Activated naive CD4-positive, alpha-beta T cell treated with Interleukin-2 at 50 U/mL for 16 hours (primary cell): ENCODE data around the gene ZFYVE9.
"Not testable (repeated sequence)": the region's sequence is repeated elsewhere in the genome, so short reads cannot be mapped to it uniquely, and the experiment has no call there.

Experiments used
- DNase-seq: peaks from one replicate; pipeline ENCODE4 v3.0.0-alpha.2; 2020

The ZFYVE9 gene

GRCh38 chr1:52348704-52349300, 206.9 kb downstream of the ZFYVE9 start:
- no peak for DNase-seq

- DNase-seq = no peak
Measured at GRCh38 chr1:52352690-52353089, 210.8 kb downstream of the ZFYVE9 start.

GRCh38 chr1:52355436-52355835, 213.5 kb downstream of the ZFYVE9 start:
- no peak for DNase-seq

- no peak for DNase-seq
Measured at GRCh38 chr1:52355847-52356505, 214.1 kb downstream of the ZFYVE9 start.

- DNase-seq = no peak
Measured at GRCh38 chr1:52356818-52357355, 215.0 kb downstream of the ZFYVE9 start.

GRCh38 chr1:52357397-52357796, 215.5 kb downstream of the ZFYVE9 start:
- no peak for DNase-seq

GRCh38 chr1:52358851-52359497, 217.1 kb downstream of the ZFYVE9 start:
- DNase-seq = no peak

- DNase-seq = no peak
Measured at GRCh38 chr1:52359676-52360594, 218.0 kb downstream of the ZFYVE9 start.

GRCh38 chr1:52360595-52360968, 218.7 kb downstream of the ZFYVE9 start:
- DNase-seq = no peak

- DNase-seq = no peak
Measured at GRCh38 chr1:52364235-52364839, 222.4 kb downstream of the ZFYVE9 start.

GRCh38 chr1:52365071-52365745, 223.3 kb downstream of the ZFYVE9 start:
- DNase-seq = peak; percentile 22

GRCh38 chr1:52365746-52366516, 224.0 kb downstream of the ZFYVE9 start, which contains the start of gene CC2D1B:
TSS of gene CC2D1B (minus strand) at chr1:52366205. CDS start at chr1:52364620, 1,585 bp downstream.
- DNase-seq = peak; percentile 99

GRCh38 chr1:52366517-52366827, 224.6 kb downstream of the ZFYVE9 start:
- no peak for DNase-seq

- no peak for DNase-seq
Measured at GRCh38 chr1:52367272-52367671, 225.4 kb downstream of the ZFYVE9 start.

- peak; percentile 66 for DNase-seq
Measured at GRCh38 chr1:52368383-52369172, 226.7 kb downstream of the ZFYVE9 start.

GRCh38 chr1:52369851-52370250, 228.0 kb downstream of the ZFYVE9 start:
- not testable (repeated sequence) for DNase-seq

- no peak for DNase-seq
Measured at GRCh38 chr1:52385376-52385775, 243.5 kb downstream of the ZFYVE9 start.

- no peak for DNase-seq
Measured at GRCh38 chr1:52386458-52386857, 244.6 kb downstream of the ZFYVE9 start.

- no peak for DNase-seq
Measured at GRCh38 chr1:52393174-52393573, 251.3 kb downstream of the ZFYVE9 start.
